IPS-18c (cell line): ENCODE results near the gene OR8G1.

Source experiments
- H3K4me3 ChIP-seq: 2 replicates; pipeline ENCODE4 v1.7.0; 2013; ENCODE audit warnings: low read depth, mild to moderate bottlenecking, low read length, moderate library complexity; ENCODE audit not compliant: insufficient read depth
- H3K9me3 ChIP-seq: one replicate; pipeline ENCODE4 v1.6.1; 2013; ENCODE audit warnings: mild to moderate bottlenecking, low read length, moderate library complexity; ENCODE audit not compliant: control insufficient read depth, insufficient read depth

The OR8G1 gene, protein sequence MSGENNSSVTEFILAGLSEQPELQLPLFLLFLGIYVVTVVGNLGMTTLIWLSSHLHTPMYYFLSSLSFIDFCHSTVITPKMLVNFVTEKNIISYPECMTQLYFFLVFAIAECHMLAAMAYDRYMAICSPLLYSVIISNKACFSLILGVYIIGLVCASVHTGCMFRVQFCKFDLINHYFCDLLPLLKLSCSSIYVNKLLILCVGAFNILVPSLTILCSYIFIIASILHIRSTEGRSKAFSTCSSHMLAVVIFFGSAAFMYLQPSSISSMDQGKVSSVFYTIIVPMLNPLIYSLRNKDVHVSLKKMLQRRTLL

DNA sequence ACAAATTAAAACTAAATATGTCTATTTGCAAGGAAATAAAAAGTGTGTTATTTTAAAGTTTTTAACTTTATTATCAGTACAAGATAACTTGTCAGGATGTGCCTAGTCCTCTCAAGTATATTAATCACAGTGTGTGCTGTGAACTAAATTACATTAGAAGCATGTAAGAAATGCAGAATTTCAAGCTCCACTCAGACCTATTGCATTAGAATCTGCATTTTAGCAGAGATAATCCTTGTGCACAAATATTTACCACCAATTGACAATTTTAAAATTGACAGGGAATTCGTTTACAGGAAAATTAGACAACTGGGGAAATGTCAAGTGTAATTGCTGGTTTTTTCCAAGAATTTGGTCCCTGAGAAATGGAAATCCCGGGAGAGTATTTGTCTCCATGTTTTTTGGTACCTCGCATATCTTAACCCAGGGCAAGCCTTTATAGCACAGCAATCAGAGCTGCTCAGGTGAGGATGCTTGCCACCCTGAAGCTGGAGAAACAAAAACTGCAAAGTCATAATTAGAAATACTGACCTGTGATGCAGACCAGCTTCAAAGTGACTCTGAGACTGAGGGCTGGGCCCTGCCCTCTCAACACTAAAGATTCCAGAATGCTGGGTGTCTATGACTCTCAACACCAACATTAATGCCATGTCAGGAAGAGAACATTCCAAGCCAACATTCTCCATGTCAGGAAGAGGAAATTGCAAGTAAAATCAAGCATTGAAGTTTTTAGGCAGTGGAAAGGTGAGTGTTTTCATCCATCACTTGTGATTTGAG lies at the start of gene OR8G1:
Gene OR8G1 (plus strand): TSS at position 475 of the 777 bp plus-strand sequence. CDS start 8,581 bp downstream, outside the sequence.
- no peak within 1 kb of the TSS for H3K4me3 ChIP-seq
- H3K9me3 ChIP-seq = no peaks in the 10 kb centered on the region

DNA sequence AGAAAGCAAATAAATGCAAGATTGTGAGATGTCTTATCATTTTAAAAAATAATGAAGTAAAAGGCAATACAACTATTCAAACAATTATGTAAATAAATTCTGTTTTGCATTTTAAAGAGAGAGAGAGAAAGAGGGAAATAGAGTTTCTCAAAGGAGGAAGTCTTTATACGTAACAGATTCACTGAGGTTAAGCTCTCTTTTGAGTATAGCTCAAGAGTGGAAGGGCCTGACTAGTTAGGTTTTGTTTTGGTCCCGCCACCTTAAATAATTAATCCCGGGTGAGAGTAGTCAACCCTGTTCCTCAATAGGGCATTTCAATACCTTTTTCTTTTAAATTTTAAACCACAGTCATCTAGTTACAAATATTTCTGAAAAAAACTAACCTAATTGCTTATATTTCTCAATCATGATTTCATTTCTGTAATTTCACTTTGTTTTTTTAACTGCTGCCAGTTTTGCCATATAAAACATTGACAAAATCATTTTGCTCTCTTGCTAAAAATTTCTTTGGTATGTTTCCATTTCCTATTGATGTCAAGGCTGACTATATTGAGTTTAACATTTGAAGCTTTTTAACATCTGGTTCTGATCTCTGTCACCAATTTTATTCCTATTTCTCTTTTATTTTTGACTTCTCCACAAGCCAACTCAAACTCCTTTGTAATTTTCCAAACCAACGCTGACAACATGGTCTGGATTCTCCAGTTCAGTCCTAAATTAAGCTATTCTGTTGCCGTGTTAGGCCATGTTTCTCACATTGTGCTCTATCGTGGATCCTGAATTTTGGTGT lies 47.5 kb upstream of the OR8G1 start:
- Histone ChIP-seq H3K9me3 (no peaks in the 10 kb centered on the region), H3K4me3 (no peak overlapping the region)

DNA sequence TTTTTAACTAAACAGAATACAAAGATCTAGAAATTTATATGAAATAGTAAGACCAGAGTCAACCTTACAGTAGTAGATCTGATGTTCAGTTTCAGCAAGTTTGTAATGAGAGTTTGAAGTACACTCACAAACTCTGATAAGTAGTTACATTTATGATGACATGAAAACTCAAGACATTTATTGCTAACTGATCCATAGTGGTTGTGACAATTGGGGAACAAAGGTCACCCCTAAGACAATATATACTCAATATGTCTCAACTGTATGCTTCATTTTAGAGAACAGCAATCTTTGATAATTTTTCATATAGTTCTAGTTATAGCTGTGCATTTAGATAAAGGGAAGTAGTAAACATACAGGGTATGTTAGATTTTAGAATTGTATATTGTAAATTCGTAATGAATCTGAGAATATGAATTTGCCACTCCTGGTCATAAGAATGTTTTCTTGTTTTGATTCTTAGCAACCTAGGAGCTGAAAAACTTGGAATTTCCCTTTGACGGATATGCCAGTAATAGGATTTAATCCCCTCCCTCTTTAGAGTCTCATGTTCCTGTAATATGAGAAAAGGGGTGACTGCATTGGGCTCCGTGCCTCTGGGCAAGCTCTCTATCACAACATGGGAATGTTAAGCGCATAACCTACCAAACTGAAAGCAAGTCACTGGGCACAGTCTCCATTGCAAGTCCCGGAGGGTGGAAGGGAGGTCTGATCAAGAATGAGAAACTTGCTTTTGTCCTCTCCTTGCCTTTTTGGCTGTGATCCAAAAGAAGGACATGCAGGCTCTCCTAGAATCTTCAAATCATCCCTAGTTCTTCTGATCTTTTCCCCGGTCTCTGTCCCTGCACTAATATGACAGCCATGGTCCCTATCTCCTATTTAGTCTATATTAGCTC lies 46.4 kb upstream of the OR8G1 start:
- no peaks in the 10 kb centered on the region for H3K9me3 ChIP-seq
- H3K4me3 ChIP-seq = no peak overlapping the region

DNA sequence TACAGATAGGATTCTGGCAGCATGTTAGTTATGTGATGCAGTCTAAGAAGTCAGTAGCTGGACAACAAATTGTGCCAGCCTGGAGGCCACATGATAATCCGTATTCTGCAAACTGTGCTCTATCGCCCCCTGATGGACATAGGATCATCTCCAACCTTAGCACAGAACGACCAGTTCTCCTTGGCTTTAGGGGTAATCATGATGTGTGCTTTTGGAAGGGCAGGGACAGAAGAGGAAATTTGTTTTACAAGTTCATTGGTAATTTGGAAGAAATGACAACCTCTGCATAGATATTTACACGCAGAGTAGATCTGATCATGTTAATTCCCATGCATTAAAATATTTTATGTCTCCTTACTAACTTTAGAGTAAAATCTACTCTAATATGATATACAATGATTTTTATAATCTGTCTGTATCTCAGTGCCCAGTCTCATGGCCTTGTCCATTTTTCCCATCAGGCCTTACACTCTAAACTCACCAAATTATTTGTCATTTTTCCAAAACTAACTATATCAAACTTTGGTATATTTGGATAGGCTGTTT lies 45.6 kb upstream of the OR8G1 start:
- H3K9me3 ChIP-seq = no peaks in the 10 kb centered on the region
- H3K4me3 ChIP-seq = no peak overlapping the region

DNA sequence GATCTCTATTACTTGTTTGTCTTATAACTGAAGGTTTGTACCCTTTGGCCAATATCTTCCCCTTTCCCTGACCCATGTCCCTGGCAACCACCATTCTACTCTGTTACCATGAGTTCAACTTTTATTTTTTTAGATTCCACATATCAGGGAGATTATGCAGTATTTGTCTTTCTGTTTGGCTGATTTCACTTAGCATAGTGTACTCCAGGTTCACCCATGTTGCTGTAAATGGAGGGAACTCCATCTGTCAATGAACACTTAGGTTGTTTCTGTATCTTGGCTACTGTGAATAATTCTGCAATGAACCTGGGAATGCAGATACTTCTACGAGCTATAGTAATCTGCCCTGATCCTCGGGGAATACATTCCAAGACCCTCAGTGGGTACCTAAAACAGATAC lies 42.9 kb upstream of the OR8G1 start:
- Histone ChIP-seq H3K9me3 (no peaks in the 10 kb centered on the region), H3K4me3 (no peak overlapping the region)

DNA sequence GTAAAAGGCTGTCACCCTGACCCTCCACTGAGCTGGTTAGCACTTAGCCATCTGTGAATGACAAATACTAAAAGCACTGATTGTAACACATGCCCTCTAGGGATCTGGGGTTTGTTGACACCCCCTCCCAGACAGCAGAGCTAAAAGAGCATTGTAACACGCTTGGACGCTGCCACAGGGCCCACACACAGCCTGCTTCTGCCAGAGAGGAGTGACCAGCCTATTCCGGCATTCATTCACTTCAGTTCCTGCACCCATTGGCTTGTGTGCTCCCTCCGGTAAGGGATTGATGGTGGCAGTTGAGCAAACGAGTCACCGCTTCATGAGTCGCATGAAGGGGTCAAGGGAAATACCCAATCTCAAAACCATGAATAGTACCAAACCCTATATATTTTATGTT lies 42.0 kb upstream of the OR8G1 start:
- Histone ChIP-seq H3K4me3 (no peak overlapping the region), H3K9me3 (no peaks in the 10 kb centered on the region)

DNA sequence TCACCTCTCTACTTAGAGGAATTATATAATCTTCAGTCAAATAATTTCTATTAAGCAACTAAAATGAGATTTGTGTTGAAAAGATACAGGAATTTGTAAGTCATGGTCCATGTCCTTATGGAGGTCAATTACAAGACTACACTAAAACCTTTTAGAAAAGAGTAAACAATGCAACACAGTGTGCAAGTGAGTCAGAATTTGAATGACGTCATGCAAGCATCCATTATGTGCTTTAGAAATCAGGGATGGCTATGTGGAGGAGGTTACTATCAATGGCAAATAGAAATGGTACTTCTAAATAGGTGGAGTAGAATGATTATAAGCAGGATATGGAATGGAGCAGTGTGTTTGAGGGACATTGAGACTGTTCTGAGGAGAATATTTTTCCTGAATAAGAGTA lies 41.2 kb upstream of the OR8G1 start:
- Histone ChIP-seq H3K4me3 (no peak overlapping the region), H3K9me3 (no peaks in the 10 kb centered on the region)

DNA sequence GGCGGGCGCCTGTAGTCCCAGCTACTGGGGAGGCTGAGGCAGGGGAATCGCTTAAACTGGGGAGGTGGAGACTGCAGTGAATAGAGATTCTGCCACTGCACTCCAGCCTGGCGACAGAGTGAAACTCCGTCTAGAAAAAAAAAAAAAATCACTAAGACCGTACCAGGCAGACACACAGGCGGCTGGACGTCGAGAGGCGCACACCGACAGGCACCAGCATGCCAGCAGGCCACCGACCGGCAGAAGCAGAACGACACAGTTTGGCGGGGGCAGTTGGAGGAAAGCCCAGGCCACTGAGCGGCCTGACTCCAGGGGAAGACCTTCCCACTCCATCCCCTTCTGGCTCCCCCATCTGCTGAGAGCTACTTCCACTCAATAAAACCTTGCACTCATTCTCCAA lies 40.2 kb upstream of the OR8G1 start:
- H3K9me3 ChIP-seq = no peaks in the 10 kb centered on the region

DNA sequence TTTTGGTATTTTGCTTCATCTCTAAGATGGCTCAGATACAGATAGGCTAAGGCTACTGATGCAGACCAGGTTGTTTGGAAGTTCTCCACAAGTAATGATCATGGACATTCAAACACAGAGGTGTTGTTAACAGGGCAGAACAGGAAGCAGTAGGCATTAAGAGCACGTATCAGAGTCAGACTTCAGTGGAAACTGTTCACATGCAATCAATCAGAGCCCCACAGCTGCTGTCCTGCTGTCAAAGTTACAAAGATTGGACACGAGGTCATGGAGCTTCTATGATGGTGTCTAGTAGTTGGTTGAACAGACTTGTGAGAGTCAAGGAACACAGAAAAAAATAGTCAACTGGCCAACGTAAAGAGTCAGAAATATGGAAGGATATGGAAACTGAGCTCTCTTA lies 37.9 kb upstream of the OR8G1 start:
- H3K9me3 ChIP-seq = no peaks in the 10 kb centered on the region
- no peak overlapping the region for H3K4me3 ChIP-seq

More for the DNA sequence above, 40.2 kb upstream of the OR8G1 start:
- H3K4me3 ChIP-seq = no peak overlapping the region

DNA sequence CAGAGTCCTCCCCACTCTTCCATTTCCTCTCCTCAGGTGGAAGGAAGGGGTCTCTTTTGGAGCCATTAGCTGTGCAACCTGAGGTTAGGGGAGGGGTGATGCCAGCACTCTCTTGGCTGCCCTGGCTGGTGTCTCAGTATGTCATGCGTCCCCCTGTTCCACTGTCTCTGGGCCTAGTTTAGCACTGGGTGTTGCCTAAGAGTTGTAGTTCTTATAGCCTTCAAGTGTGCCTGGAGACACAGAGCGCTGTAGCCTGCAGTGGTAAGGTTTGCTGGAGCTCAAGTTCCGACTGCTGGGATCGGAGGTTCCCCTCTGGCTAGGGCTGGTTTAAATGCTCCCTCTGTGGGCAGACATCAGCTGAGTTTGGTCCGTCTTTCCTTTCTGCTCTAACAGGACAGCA lies 36.9 kb upstream of the OR8G1 start:
- Histone ChIP-seq H3K4me3 (no peak overlapping the region), H3K9me3 (no peaks in the 10 kb centered on the region)

DNA sequence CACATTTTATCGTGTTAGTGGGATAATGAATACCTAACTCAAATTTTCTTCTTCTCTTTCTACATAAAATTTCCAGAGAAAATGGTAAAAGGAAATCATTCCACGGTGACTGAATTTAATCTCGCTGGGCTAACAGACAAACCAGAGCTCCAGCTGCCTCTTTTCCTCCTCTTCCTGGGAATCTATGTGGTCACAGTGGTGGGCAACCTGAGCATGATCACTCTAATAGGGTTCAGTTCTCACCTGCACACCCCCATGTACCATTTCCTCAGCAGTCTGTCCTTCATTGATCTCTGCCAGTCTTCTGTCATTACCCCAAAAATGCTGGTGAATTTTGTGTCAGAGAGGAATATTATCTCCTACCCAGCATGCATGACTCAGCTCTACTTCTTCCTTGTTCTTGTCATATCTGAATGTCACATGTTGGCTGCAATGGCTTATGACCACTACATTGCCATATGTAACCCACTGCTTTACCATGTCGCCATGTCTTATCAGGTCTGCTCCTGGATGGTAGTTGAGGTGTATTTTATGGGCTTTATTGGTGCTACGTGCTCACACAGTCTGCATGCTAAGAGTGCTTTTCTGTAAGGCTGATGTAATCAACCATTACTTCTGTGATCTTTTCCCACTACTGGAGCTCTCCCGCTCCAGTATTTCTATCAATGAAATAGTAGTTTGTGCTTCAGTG lies 33.6 kb upstream of the OR8G1 start:
- Histone ChIP-seq H3K4me3 (no peak overlapping the region), H3K9me3 (no peaks in the 10 kb centered on the region)

DNA sequence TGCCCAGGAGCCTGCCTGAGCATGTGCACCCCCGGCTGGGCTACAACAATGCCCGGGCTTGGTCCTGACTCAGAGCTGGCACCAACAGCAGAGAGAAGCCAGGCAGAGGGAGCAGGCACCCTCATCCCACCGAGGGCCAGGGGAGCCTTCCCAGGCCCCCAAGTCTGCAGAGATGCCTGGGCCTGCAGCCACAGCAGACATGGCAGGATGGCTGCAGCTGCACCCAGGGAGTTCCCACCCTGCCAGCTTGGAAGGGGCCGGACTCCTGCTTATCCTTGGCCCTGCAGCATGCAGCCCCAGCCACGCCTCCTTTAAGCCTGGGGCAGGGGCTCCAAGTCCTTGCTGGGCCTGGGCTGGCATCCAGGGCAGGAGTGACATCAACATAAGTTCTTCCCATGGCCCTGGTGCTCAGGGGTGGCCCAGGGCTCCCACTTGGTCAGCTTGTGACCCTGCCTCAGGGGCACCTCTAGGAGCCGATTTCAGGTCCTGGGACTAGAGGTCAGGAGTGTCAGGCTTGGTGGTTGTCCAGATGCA lies 31.0 kb upstream of the OR8G1 start:
- Histone ChIP-seq H3K9me3 (no peaks in the 10 kb centered on the region), H3K4me3 (no peak overlapping the region)

DNA sequence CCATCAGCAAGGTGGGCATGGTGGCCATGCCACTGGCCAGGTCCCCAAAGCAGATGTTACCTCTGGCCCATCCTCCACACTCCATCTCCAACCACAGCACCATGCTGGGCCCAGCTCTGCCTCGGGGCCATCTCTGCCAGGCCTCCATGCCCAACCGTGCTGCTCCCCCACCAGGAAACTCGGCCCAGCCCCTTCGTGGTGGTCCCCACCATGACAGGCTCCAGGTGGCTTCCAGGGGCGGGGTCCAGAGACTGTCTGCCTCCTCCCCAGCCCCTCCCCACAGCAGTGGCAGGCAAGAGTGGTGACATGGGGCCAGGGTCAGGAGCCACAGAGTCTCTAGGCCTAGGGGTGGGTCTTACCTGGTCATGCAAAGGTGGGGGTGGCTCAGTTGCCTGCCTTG lies 30.5 kb upstream of the OR8G1 start:
- no peaks in the 10 kb centered on the region for H3K9me3 ChIP-seq
- no peak overlapping the region for H3K4me3 ChIP-seq

DNA sequence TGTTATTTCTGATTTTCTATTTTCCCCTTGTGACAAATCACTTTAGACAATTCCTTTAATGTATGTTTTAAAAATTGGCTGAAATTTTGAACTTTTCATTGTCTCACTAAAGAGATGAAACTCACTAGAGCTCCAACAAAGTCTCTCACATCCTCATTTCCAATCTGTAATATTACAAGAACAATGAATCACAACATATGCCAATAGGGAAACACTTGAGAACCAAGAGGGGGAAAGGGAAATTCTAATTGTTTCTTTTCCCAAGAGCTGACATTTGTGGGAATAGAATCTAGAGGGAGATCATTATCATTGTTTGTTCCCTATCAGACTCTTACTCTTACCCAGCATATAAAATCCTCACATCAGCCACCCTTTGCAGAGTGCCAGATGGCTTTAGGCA lies 29.6 kb upstream of the OR8G1 start:
- H3K4me3 ChIP-seq = no peak overlapping the region
- H3K9me3 ChIP-seq = no peaks in the 10 kb centered on the region

DNA sequence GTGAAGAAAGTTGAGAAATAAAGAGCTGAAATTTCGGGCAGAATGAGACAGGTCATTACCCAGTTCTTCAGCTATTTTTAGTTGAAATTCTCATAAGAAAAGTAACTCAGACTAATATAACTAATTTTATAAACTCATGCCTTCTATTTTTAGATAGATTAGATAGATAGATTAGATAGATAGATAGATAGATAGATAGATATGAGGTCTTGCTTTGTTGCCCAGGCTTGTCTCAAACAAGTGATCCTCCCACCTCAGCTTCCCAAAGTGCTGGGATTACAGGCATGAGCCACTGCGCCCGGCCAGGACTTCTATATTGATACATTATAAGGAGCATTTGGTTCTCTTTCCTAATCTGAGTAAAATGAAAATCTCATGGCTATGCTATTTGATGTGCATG lies 26.9 kb upstream of the OR8G1 start:
- no peak overlapping the region for H3K4me3 ChIP-seq
- H3K9me3 ChIP-seq = no peaks in the 10 kb centered on the region

DNA sequence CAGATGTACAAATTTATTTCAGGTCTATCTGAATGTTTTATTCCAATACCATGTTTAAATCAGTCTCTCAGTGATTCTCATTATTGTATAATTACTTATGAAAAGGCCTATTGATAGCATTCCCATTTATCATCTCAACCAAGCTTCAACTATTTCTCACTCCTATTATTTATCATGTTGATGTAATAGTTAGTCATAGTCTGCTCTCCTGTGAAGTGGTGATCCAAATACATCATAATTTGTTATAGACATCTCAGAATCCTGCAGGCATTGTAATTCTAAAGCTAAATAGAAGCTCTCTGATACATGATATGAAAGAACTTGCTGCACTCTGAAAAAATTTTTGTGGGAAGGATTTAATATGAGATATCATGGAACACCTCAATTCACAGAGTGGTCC lies 21.8 kb upstream of the OR8G1 start:
- Histone ChIP-seq H3K4me3 (no peak overlapping the region), H3K9me3 (no peaks in the 10 kb centered on the region)
